WTC11 (cell line): ENCODE results near the gene NPLOC4. TPM values are rescaled to one million over a fixed set of nuclear protein-coding genes. Genes with fewer than 3 reads are reported as not detected.

ENCODE experiments used
- ATAC-seq: fragments of 200-7000 bp; cut with Tn5 transposase; 2 replicates; pipeline ENCODE4 v1.10.0; 2021; ENCODE audit warnings: mild to moderate bottlenecking, moderate library complexity
- CTCF ChIA-PET: fragments of 300-600 bp; sonication (Branson Sonifier 250); formaldehyde crosslinking; loops from one replicate; lab custom pipeline; 2021; ENCODE audit warnings: antibody characterized with exemption; lab: Charles Lee
- POLR2A ChIA-PET: fragments of 350-600 bp; sonication (Branson Sonifier 250); formaldehyde crosslinking; loops from one replicate; lab custom pipeline; 2021; ENCODE audit warnings: antibody characterized with exemption; lab: Charles Lee
- DNase-seq: peaks from one replicate; pipeline ENCODE4 v3.0.0; 2021; ENCODE audit warnings: low spot score
- H3K27ac Mint-ChIP-seq: 2 replicates; pipeline ENCODE4 v1.8.0; 2021; ENCODE audit warnings: mixed read lengths
- H3K27me3 Mint-ChIP-seq: 2 replicates; pipeline ENCODE4 v1.8.0; 2021; ENCODE audit warnings: low read depth, mild to moderate bottlenecking, moderate library complexity, mixed read lengths
- H3K36me3 Mint-ChIP-seq: 2 replicates; pipeline ENCODE4 v1.8.0; 2021; ENCODE audit warnings: mixed read lengths
- H3K4me1 Mint-ChIP-seq: 2 replicates; pipeline ENCODE4 v1.8.0; 2022; ENCODE audit warnings: mixed read lengths
- H3K4me3 Mint-ChIP-seq: 2 replicates; pipeline ENCODE4 v1.8.0; 2021; ENCODE audit warnings: mild to moderate bottlenecking, moderate library complexity, mixed read lengths
- H3K9me3 Mint-ChIP-seq: 2 replicates; pipeline ENCODE4 v1.8.0; 2021; ENCODE audit warnings: mixed read lengths
- AFF4 ChIP-seq: sonication (generic); formaldehyde crosslinking; IDR thresholded peaks from 2 replicates; pipeline ENCODE4 v1.8.1; 2023; ENCODE audit warnings: mild to moderate bottlenecking, missing genetic modification reagents, borderline replicate concordance
- CREM ChIP-seq: sonication (generic); formaldehyde crosslinking; IDR thresholded peaks from 2 replicates; pipeline ENCODE4 v1.8.1; 2022; ENCODE audit warnings: mild to moderate bottlenecking, missing genetic modification reagents, moderate library complexity
- E2F1 ChIP-seq: sonication (generic); formaldehyde crosslinking; IDR thresholded peaks from 2 replicates; pipeline ENCODE4 v1.8.0; 2022; ENCODE audit warnings: mild to moderate bottlenecking, missing genetic modification reagents
- E2F4 ChIP-seq: sonication (generic); formaldehyde crosslinking; IDR thresholded peaks from 2 replicates; pipeline ENCODE4 v1.8.1; 2022; ENCODE audit warnings: low read depth, mild to moderate bottlenecking, moderate library complexity, missing genetic modification reagents, borderline replicate concordance
- E2F5 ChIP-seq: sonication (generic); formaldehyde crosslinking; IDR thresholded peaks from 2 replicates; pipeline ENCODE4 v1.8.1; 2022; ENCODE audit warnings: mild to moderate bottlenecking, moderate library complexity, missing genetic modification reagents
- ELF4 ChIP-seq: sonication (generic); formaldehyde crosslinking; IDR thresholded peaks from 2 replicates; pipeline ENCODE4 v1.8.1; 2022; ENCODE audit warnings: low read depth, mild to moderate bottlenecking, moderate library complexity, missing genetic modification reagents
- EMX1 ChIP-seq: fragments of 250-450 bp; sonication (Bioruptor Pico); IDR thresholded peaks from 2 replicates; pipeline ENCODE4 v1.8.0; 2021; ENCODE audit warnings: mild to moderate bottlenecking
- FOXP4 ChIP-seq: sonication (generic); formaldehyde crosslinking; IDR thresholded peaks from 2 replicates; pipeline ENCODE4 v1.8.0; 2022; ENCODE audit warnings: mild to moderate bottlenecking, missing genetic modification reagents
- GRHL2 ChIP-seq: fragments of 250-450 bp; sonication (Bioruptor Pico); IDR thresholded peaks from 2 replicates; pipeline ENCODE4 v1.8.0; 2022; ENCODE audit warnings: mild to moderate bottlenecking, moderate library complexity; ENCODE audit not compliant: insufficient replicate concordance, severe bottlenecking
- GTF2I ChIP-seq: fragments of 250-450 bp; sonication (Bioruptor Pico); conservative IDR thresholded peaks from 2 replicates; pipeline ENCODE4 v1.4.0; 2021; ENCODE audit warnings: mild to moderate bottlenecking
- JUN ChIP-seq: sonication (generic); formaldehyde crosslinking; IDR thresholded peaks from 2 replicates; pipeline ENCODE4 v1.8.0; 2023; ENCODE audit warnings: mild to moderate bottlenecking, missing genetic modification reagents
- KAT7 ChIP-seq: sonication (generic); formaldehyde crosslinking; IDR thresholded peaks from 2 replicates; pipeline ENCODE4 v1.8.1; 2023; ENCODE audit warnings: missing genetic modification reagents, mild to moderate bottlenecking, borderline replicate concordance
- MAX ChIP-seq: sonication (generic); formaldehyde crosslinking; IDR thresholded peaks from 2 replicates; pipeline ENCODE4 v1.8.0; 2022; ENCODE audit warnings: mild to moderate bottlenecking, missing genetic modification reagents
- MLX ChIP-seq: sonication (generic); formaldehyde crosslinking; IDR thresholded peaks from 2 replicates; pipeline ENCODE4 v1.8.1; 2023; ENCODE audit warnings: mild to moderate bottlenecking, missing genetic modification reagents, moderate library complexity
- USF2 ChIP-seq: sonication (generic); formaldehyde crosslinking; IDR thresholded peaks from 2 replicates; pipeline ENCODE4 v1.8.1; 2023; ENCODE audit warnings: mild to moderate bottlenecking, missing genetic modification reagents, moderate library complexity
- ZNF121 ChIP-seq: sonication (generic); formaldehyde crosslinking; IDR thresholded peaks from 2 replicates; pipeline ENCODE4 v1.8.0; 2023; ENCODE audit warnings: missing genetic modification reagents
- ZNF138 ChIP-seq: sonication (generic); formaldehyde crosslinking; conservative IDR thresholded peaks from 2 replicates; pipeline ENCODE4 v1.8.1; 2022; ENCODE audit warnings: mild to moderate bottlenecking, moderate library complexity, missing genetic modification reagents
- ZNF232 ChIP-seq: sonication (generic); formaldehyde crosslinking; IDR thresholded peaks from 2 replicates; pipeline ENCODE4 v1.8.0; 2022; ENCODE audit warnings: mild to moderate bottlenecking, missing genetic modification reagents
- ZNF416 ChIP-seq: fragments of 250-450 bp; sonication (Bioruptor Pico); IDR thresholded peaks from 2 replicates; pipeline ENCODE4 v1.9.0; 2021; ENCODE audit warnings: mild to moderate bottlenecking, inconsistent platforms
- total RNA-seq: library from RNA; stranded (reverse); gene quantifications from 3 replicates; pipeline ENCODE4 v1.2.3, GENCODE V29; 2021

Gene NPLOC4
- total RNA-seq, 1 experiment from 2014 or later, result 83.5 TPM

GRCh38 chr17:81662002-81662401, 25.1 kb upstream of the NPLOC4 start (continued):
- no peak for TF ChIP-seq E2F5 (CRISPR knock-in tag)
- TF ChIP-seq KAT7 (CRISPR knock-in tag), result no peak
- TF ChIP-seq ZNF138 (CRISPR knock-in tag), result no peak
- TF ChIP-seq MLX (CRISPR knock-in tag), result no peak
- TF ChIP-seq ELF4 (CRISPR knock-in tag), result no peak
- no peak for TF ChIP-seq ZNF416 (CRISPR knock-in tag)
- no peak for TF ChIP-seq EMX1 (CRISPR knock-in tag)
- TF ChIP-seq JUN (CRISPR knock-in tag), result no peak
- TF ChIP-seq FOXP4 (CRISPR knock-in tag), result no peak
- TF ChIP-seq AFF4 (CRISPR knock-in tag), result no peak
- TF ChIP-seq CREM (CRISPR knock-in tag), result no peak
- no peak for TF ChIP-seq E2F4 (CRISPR knock-in tag)

- H3K36me3 Mint-ChIP-seq, result peaks cover 4% of the 10 kb centered on the region
- H3K27me3 Mint-ChIP-seq, result no peaks in the 10 kb centered on the region
- DNase-seq (no peak), ATAC-seq (no peak)
- H3K27ac Mint-ChIP-seq, result no peak overlapping the region
- POLR2A ChIA-PET, result no interaction called here
- no peaks in the 10 kb centered on the region for H3K9me3 Mint-ChIP-seq
- CTCF ChIA-PET, result interaction anchor here (1.1 kb wide), 1 partner anchor 33 kb away, joined by 3 read pairs; no protein-coding TSS in a partner anchor
- H3K4me1 Mint-ChIP-seq, result peaks cover under 1% of the 10 kb centered on the region; the same call in 1 of the 2 replicates
- H3K4me3 Mint-ChIP-seq, result no peak overlapping the region
- TF ChIP-seq USF2 (CRISPR knock-in tag), result no peak
- no peak for TF ChIP-seq GTF2I (CRISPR knock-in tag)
- TF ChIP-seq GRHL2 (CRISPR knock-in tag), result no peak
- no peak for TF ChIP-seq E2F1
- no peak for TF ChIP-seq ZNF232 (CRISPR knock-in tag)
- TF ChIP-seq ZNF121 (CRISPR knock-in tag), result no peak
- no peak for TF ChIP-seq KAT7 (CRISPR knock-in tag)
- TF ChIP-seq MAX (CRISPR knock-in tag), result no peak
Measured at GRCh38 chr17:81660441-81660840, 23.5 kb upstream of the NPLOC4 start.
